PC-3 (cell line): ENCODE results near the gene PKMYT1.

ENCODE experiments used
- CTCF ChIP-seq: fragments of 300-600 bp; sonication (generic); conservative IDR thresholded peaks from 2 replicates; pipeline ENCODE4 v1.5.1; 2017; ENCODE audit warnings: antibody characterized with exemption, low read depth, mild to moderate bottlenecking, low read length
- EZH2 ChIP-seq: fragments of 300-600 bp; sonication (generic); IDR thresholded peaks from one replicate; pipeline ENCODE4 v1.6.1; 2017; ENCODE audit warnings: antibody characterized with exemption, mild to moderate bottlenecking, low read length; ENCODE audit not compliant: unreplicated experiment

- TF ChIP-seq CTCF (no peak), EZH2 (no peak)
These were observed 42.0 kb downstream of the PKMYT1 start for GRCh38 chr16:2938206-2938605.
